ENCODE results near the gene BBS1.
A peak's percentile ranks its signal among the peaks of the same experiment; 100 is the strongest.

The BBS1 gene

DNA sequence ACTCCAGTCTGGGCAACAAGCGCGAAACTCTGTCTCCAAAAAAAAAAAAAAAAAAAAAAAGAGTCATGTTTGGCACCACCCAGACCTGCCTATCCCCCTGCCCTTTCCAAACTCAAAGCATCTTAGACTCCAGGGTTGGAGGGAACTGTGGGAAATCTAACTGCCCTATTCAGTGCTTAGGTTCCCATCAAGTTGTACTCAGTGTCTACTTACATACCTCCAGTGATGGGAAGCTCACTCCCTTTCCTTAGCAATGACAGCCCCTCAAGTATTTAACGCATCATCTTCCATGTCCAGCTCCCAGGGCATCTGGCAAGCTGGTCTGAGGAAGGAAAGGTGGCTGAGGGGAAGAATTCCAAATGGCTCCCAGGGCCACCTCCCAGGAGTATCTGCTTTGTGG lies 39.3 kb downstream of the BBS1 start:
- DNase-seq (ENCODE audit: low spot score) = no peak

DNA sequence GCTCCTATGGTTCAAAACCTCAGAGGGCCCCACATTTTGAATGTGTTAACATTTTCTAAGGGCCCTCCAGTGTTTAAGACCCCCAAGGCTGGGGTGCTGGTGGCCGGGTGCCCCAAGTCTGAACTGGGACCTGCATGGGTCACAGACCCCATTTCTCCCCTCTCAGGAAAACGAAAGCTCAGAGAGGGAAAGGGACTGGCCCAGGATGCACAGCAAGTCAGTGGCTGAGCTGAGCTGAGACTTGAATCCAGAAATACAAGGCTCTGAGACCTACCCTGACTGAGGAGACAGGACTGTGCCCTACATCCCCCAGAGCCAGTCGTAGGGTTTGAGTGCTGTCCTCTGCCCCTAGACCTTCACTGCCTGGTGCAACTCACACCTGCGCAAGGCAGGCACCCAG lies 40.5 kb downstream of the BBS1 start:
- no peak for DNase-seq (ENCODE audit: low spot score)

- DNase-seq (ENCODE audit: low spot score) = no peak
These were observed 44.2 kb downstream of the BBS1 start for GRCh38 chr11:66554602-66555001.

GRCh38 chr11:66555416-66555815 lies 45.0 kb downstream of the BBS1 start:
- DNase-seq (ENCODE audit: low spot score) = no peak

GRCh38 chr11:66556086-66556485 lies 45.7 kb downstream of the BBS1 start:
- no peak for DNase-seq (ENCODE audit: low spot score)

GRCh38 chr11:66557733-66558326 lies 47.4 kb downstream of the BBS1 start:
- DNase-seq (ENCODE audit: low spot score) = peak; percentile 10

- peak; percentile 87 for DNase-seq (ENCODE audit: low spot score)
These were observed 48.9 kb downstream of the BBS1 start for GRCh38 chr11:66559142-66559865.

DNA sequence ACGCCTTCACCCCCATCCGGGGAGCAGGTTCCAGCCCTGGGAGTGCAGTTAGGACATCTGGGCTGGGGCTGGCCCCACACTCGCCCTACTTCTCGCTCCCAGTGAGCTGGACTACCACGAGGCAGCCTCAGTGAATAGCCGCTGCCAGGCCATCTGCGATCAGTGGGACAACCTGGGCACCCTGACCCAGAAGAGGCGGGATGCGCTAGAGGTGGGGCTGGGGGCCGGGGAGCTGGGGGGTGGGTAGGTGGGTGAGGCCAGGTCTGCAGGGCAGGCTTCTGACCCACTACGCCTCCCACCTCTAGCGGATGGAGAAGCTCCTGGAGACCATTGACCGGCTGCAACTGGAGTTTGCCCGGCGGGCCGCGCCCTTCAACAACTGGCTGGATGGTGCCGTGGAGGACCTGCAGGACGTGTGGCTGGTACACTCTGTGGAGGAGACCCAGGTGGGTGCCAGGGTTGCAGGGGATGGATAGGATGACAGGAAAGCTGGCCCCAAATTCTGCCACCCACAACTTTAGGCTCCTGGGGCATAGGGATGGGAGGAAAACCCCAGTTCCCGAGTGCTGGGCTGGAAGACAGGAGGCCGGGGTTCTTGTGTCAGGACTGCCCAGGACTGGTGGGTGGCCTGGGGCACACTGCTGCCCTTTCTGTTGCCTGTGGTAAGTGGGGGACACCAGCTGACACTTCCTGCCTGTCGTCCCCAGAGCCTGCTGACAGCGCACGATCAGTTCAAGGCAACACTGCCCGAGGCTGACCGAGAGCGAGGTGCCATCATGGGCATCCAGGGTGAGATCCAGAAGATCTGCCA lies 49.6 kb downstream of the BBS1 start:
- no peak for DNase-seq (ENCODE audit: low spot score)

DNA sequence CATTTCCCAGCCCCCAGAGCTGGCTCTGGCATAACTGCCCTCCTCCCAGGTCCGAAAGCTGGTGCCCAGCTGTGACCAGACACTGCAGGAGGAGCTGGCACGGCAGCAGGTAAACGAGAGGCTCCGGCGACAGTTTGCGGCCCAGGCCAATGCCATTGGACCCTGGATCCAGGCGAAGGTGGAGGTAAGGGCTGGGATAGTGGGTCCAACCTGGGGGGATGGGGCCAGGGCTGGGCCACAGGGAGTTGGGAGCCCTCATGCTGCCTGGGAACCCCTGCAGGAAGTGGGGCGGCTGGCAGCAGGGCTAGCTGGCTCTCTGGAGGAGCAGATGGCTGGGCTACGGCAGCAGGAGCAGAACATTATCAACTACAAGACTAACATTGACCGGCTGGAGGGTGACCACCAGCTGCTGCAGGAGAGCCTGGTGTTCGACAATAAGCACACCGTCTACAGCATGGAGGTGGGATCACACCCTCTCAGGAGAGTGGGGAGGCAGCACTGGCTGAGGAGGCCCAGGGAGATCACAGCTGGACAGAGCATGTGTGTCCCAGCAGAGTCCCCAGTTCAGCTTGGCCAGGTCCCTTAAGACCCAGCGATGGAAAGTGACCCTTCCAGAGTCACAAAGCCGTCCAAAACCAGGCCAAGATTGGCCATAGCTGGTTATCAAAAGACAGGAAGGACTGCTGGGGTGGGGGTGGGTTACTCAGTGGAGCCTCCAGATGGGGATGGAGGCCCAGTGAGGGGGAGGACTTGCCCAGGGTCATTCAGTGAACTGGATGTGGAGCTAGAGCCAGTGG lies 50.9 kb downstream of the BBS1 start:
- DNase-seq (ENCODE audit: low spot score) = no peak

GRCh38 chr11:66561975-66562248 lies 51.5 kb downstream of the BBS1 start:
- DNase-seq (ENCODE audit: low spot score) = no peak

DNA sequence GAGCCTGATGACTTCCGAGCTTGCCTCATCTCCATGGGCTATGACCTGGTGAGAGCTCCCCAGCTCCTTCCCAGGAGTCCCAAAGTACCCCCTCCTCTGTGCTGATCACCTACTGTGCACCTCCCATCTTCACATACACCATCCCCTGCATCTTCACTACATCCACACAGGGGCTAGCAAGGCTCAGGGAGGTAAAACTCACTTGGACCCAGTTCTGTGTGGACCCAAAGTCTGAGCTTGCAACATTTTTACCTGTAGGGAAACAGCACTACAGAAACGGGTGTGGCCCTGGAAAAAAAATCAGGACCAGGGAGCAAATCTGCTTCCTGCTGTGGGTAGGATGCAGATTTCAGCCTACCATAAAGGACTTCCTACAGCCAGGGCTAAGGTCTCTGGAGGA lies 51.8 kb downstream of the BBS1 start:
- no peak for DNase-seq (ENCODE audit: low spot score)

- DNase-seq (ENCODE audit: low spot score) = peak; percentile 10
These were observed 52.6 kb downstream of the BBS1 start for GRCh38 chr11:66562907-66563583.

DNA sequence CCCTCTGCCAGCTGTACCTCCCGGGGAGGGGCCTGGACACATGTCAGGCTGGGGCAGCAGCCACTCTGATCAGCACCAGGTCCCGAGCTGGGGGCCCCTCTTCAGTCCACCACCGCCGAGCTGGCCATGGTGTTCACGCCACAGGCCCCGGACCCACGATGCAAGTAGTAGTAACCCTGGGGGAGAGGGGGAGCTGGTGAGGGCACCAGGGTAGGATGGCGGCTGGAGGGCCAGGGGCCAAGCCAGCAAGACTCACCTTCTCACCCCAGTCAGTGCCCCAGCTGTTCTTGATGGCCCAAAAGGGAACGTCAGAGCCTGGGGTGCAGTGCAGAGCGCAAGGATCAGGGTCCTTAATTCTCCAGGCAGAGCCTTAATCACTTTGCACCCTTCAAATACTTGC lies 53.4 kb downstream of the BBS1 start:
- peak; percentile 8 for DNase-seq (ENCODE audit: low spot score)

GRCh38 chr11:66564538-66564937 lies 54.1 kb downstream of the BBS1 start:
- peak; percentile 7 for DNase-seq (ENCODE audit: low spot score)

GRCh38 chr11:66564984-66565383 lies 54.5 kb downstream of the BBS1 start:
- no peak for DNase-seq (ENCODE audit: low spot score)

GRCh38 chr11:66566221-66566620 lies 55.8 kb downstream of the BBS1 start:
- DNase-seq (ENCODE audit: low spot score) = no peak

DNA sequence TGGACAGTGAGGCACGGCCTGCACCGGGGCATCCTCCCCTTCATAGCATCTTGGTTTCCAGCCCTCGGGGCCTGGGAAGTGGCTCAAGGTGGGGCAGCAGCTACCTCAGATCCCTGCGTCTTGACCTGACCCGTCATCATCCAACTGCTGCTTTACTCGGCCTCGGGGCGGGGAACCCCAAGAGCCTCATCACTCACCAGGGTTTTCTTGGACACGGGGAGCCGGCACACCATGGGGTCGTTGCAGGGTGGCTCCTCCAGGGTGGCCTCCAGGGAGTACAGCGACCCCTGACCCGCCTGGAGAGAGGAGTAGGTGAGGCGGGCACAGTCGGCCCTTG lies 57.3 kb downstream of the BBS1 start:
- peak; percentile 10 for DNase-seq (ENCODE audit: low spot score)

GRCh38 chr11:66568124-66568916 lies 57.9 kb downstream of the BBS1 start, which contains the start of gene CTSF:
TSS of gene CTSF (minus strand) at chr11:66568606. CDS start at chr11:66568486, 120 bp downstream.
- DNase-seq (ENCODE audit: low spot score) = peak; percentile 87

GRCh38 chr11:66569076-66569475 lies 58.6 kb downstream of the BBS1 start:
- no peak for DNase-seq (ENCODE audit: low spot score)

GRCh38 chr11:66570079-66570849 lies 59.8 kb downstream of the BBS1 start:
- peak; percentile 32 for DNase-seq (ENCODE audit: low spot score)

GRCh38 chr11:66570850-66571180 lies 60.4 kb downstream of the BBS1 start:
- DNase-seq (ENCODE audit: low spot score) = no peak

All from iPS-NIHi11 (cell line).